ENCODE data around the gene LRP1B.

- TF ChIP-seq ZFP30 (CRISPR knock-in tag; IDR thresholded peaks at IDR 0.05) = no peak
- TF ChIP-seq ESRRG (CRISPR knock-in tag; IDR thresholded peaks at IDR 0.05) = no peak
- TF ChIP-seq RARB (CRISPR knock-in tag; IDR thresholded peaks at IDR 0.05) = no peak
- no peak for TF ChIP-seq ISL1 (CRISPR knock-in tag; IDR thresholded peaks at IDR 0.05)
- no peak for TF ChIP-seq POU6F1 (CRISPR knock-in tag; IDR thresholded peaks at IDR 0.05; ENCODE audit: borderline replicate concordance, low read depth)
- TF ChIP-seq TSHZ2 (CRISPR knock-in tag; IDR thresholded peaks at IDR 0.05) = no peak
- TF ChIP-seq CREB5 (CRISPR knock-in tag; IDR thresholded peaks at IDR 0.05; ENCODE audit: low read depth) = no peak
- TF ChIP-seq PATZ1 (CRISPR knock-in tag; IDR thresholded peaks at IDR 0.05; ENCODE audit: borderline replicate concordance) = no peak
- TF ChIP-seq TOX (CRISPR knock-in tag; IDR thresholded peaks at IDR 0.05; ENCODE audit: borderline replicate concordance) = no peak
Observed at GRCh38 chr2:141930803-141931202, 200.0 kb downstream of the LRP1B start.

All from SK-N-SH treated with all-trans-retinoic acid at 6 μM for 48 hours (cell line).